Measurements from ENCODE around the gene LEFTY2.
"Not testable (repeated sequence)": the region's sequence is repeated elsewhere in the genome, so short reads cannot be mapped to it uniquely, and the experiment has no call there.

The LEFTY2 gene

GRCh38 chr1:225937048-225937968 is 3.7 kb downstream of the LEFTY2 start:
- Histone ChIP-seq H3K4me3 (replicated peaks; ENCODE audit: insufficient read depth, low read length) (no peak overlapping the region), H3K27me3 (ENCODE audit: insufficient read depth, poor library complexity, severe bottlenecking) (no peaks in the 10 kb centered on the region), H3K27ac (replicated peaks) (no peak overlapping the region)
- no peak for DNase-seq (ENCODE audit: low read depth in 1 of 2, low spot score in 1 of 2)
- TF ChIP-seq SPI1 (IDR thresholded peaks at IDR 0.05; ENCODE audit: borderline replicate concordance, low read depth), result no peak
- no peak for TF ChIP-seq POLR2AphosphoS5 (IDR thresholded peaks at IDR 0.05; ENCODE audit: low read depth)
- no peak for TF ChIP-seq GABPA (IDR thresholded peaks at IDR 0.05; ENCODE audit: low read depth)
- TF ChIP-seq, protein P1, sequence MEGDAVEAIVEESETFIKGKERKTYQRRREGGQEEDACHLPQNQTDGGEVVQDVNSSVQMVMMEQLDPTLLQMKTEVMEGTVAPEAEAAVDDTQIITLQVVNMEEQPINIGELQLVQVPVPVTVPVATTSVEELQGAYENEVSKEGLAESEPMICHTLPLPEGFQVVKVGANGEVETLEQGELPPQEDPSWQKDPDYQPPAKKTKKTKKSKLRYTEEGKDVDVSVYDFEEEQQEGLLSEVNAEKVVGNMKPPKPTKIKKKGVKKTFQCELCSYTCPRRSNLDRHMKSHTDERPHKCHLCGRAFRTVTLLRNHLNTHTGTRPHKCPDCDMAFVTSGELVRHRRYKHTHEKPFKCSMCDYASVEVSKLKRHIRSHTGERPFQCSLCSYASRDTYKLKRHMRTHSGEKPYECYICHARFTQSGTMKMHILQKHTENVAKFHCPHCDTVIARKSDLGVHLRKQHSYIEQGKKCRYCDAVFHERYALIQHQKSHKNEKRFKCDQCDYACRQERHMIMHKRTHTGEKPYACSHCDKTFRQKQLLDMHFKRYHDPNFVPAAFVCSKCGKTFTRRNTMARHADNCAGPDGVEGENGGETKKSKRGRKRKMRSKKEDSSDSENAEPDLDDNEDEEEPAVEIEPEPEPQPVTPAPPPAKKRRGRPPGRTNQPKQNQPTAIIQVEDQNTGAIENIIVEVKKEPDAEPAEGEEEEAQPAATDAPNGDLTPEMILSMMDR (IDR thresholded peaks at IDR 0.05; ENCODE audit: insufficient read depth, low read length), result no peak
- TF ChIP-seq, protein P2, sequence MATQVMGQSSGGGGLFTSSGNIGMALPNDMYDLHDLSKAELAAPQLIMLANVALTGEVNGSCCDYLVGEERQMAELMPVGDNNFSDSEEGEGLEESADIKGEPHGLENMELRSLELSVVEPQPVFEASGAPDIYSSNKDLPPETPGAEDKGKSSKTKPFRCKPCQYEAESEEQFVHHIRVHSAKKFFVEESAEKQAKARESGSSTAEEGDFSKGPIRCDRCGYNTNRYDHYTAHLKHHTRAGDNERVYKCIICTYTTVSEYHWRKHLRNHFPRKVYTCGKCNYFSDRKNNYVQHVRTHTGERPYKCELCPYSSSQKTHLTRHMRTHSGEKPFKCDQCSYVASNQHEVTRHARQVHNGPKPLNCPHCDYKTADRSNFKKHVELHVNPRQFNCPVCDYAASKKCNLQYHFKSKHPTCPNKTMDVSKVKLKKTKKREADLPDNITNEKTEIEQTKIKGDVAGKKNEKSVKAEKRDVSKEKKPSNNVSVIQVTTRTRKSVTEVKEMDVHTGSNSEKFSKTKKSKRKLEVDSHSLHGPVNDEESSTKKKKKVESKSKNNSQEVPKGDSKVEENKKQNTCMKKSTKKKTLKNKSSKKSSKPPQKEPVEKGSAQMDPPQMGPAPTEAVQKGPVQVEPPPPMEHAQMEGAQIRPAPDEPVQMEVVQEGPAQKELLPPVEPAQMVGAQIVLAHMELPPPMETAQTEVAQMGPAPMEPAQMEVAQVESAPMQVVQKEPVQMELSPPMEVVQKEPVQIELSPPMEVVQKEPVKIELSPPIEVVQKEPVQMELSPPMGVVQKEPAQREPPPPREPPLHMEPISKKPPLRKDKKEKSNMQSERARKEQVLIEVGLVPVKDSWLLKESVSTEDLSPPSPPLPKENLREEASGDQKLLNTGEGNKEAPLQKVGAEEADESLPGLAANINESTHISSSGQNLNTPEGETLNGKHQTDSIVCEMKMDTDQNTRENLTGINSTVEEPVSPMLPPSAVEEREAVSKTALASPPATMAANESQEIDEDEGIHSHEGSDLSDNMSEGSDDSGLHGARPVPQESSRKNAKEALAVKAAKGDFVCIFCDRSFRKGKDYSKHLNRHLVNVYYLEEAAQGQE (IDR thresholded peaks at IDR 0.05; ENCODE audit: insufficient replicate concordance, low read depth), result no peak

- no peak for DNase-seq (ENCODE audit: low read depth in 1 of 2, low spot score in 1 of 2)
- Histone ChIP-seq H3K4me3 (replicated peaks; ENCODE audit: insufficient read depth, low read length) (no peak overlapping the region), H3K27me3 (ENCODE audit: insufficient read depth, poor library complexity, severe bottlenecking) (no peaks in the 10 kb centered on the region), H3K27ac (replicated peaks) (no peak overlapping the region)
- TF ChIP-seq, protein P2 (IDR thresholded peaks at IDR 0.05; ENCODE audit: insufficient replicate concordance, low read depth), result no peak
- TF ChIP-seq, protein P1 (IDR thresholded peaks at IDR 0.05; ENCODE audit: insufficient read depth, low read length), result no peak
- TF ChIP-seq SPI1 (IDR thresholded peaks at IDR 0.05; ENCODE audit: borderline replicate concordance, low read depth) (no peak), POLR2AphosphoS5 (IDR thresholded peaks at IDR 0.05; ENCODE audit: low read depth) (no peak), GABPA (IDR thresholded peaks at IDR 0.05; ENCODE audit: low read depth) (no peak)
Measured at GRCh38 chr1:225936523-225936922, 4.5 kb downstream of the LEFTY2 start.

DNA sequence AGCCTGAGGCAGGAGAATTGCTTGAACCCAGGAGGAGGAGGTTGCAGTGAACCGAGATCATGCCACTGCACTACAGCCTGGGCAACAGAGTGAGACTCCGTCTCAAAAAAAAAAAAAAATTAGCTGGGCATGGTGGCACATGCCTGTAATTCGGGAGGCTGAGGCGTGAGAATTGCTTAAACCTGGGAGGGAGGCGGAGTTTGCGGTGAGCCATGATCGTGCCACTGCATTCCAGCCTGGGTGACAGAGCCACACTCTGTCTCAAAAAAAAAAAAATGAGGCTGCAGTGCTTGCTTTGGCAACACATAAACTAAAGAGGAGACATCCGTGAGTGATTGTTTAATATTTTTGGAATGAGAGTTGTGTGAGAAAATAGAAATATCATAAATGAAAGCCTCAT is 4.9 kb downstream of the LEFTY2 start:
- H3K27me3 ChIP-seq (ENCODE audit: insufficient read depth, poor library complexity, severe bottlenecking); H3K27ac ChIP-seq (replicated peaks); DNase-seq (ENCODE audit: low read depth in 1 of 2, low spot score in 1 of 2); H3K4me3 ChIP-seq (replicated peaks; ENCODE audit: insufficient read depth, low read length): not testable (repeated sequence)

DNA sequence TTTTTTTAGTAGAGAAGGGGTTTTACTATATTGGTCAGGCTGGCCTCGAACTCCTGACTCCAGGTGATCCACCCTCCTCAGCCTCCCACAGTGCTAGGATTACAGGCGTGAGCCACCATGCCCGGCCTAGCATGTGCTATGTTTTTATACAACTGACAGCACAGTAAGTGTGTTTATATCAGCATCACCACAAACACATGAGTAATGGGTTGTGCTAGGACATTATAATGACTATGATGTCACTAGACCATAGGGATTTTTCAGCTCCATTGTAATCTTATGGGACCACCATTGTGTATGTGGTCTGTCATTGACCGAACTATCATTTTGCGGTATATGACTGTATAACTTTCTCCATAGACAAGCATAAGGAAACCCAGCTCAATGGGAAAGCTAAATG is 6.3 kb downstream of the LEFTY2 start:
- H3K27ac ChIP-seq (replicated peaks), result no peak overlapping the region
- no peak overlapping the region for H3K4me3 ChIP-seq (replicated peaks; ENCODE audit: insufficient read depth, low read length)
- no peak for DNase-seq (ENCODE audit: low read depth in 1 of 2, low spot score in 1 of 2)
- H3K27me3 ChIP-seq (ENCODE audit: insufficient read depth, poor library complexity, severe bottlenecking), result no peaks in the 10 kb centered on the region
- TF ChIP-seq SPI1 (IDR thresholded peaks at IDR 0.05; ENCODE audit: borderline replicate concordance, low read depth), result no peak
- TF ChIP-seq GABPA (IDR thresholded peaks at IDR 0.05; ENCODE audit: low read depth), result no peak
- no peak for TF ChIP-seq POLR2AphosphoS5 (IDR thresholded peaks at IDR 0.05; ENCODE audit: low read depth)
- TF ChIP-seq, protein P2 (IDR thresholded peaks at IDR 0.05; ENCODE audit: insufficient replicate concordance, low read depth), result no peak
- TF ChIP-seq, protein P1 (IDR thresholded peaks at IDR 0.05; ENCODE audit: insufficient read depth, low read length), result no peak
